HEK293T (cell line): Measurements from ENCODE around the gene LSM3.

Experiments used
- CTCF ChIA-PET: fragments of 350-600 bp; formaldehyde crosslinking; extraction: SDS; loops from one replicate; lab custom pipeline; 2021; ENCODE audit warnings: antibody characterized with exemption, inconsistent platforms; lab: Yijun Ruan, JAX
- POLR2A ChIA-PET: fragments of 350-600 bp; formaldehyde crosslinking; extraction: SDS; loops from one replicate; lab custom pipeline; 2020; ENCODE audit warnings: antibody characterized with exemption, inconsistent platforms; lab: Yijun Ruan, JAX
- DNase-seq: peaks from one replicate; pipeline ENCODE4 v3.0.0; 2012; ENCODE audit warnings: mixed read lengths; ENCODE audit errors: extremely low spot score
- ARNT ChIP-seq: fragments of 450-650 bp; IDR thresholded peaks from 2 replicates; pipeline ENCODE4 v1.6.1; 2017; ENCODE audit warnings: mild to moderate bottlenecking
- BHLHE40 ChIP-seq: fragments of 450-650 bp; IDR thresholded peaks from 2 replicates; pipeline ENCODE4 v1.6.1; 2016; ENCODE audit warnings: mild to moderate bottlenecking, moderate library complexity, borderline replicate concordance
- CTBP1 ChIP-seq: fragments of 450-650 bp; IDR thresholded peaks from 2 replicates; pipeline ENCODE4 v1.6.1; 2016; ENCODE audit warnings: borderline replicate concordance
- ELF4 ChIP-seq: fragments of 450-650 bp; IDR thresholded peaks from 2 replicates; pipeline ENCODE4 v1.6.1; 2017; ENCODE audit warnings: antibody characterized with exemption
- FOXA1 ChIP-seq: fragments of 450-650 bp; IDR thresholded peaks from 2 replicates; pipeline ENCODE4 v1.6.1; 2016; ENCODE audit warnings: mild to moderate bottlenecking
- FOXK2 ChIP-seq: fragments of 450-650 bp; IDR thresholded peaks from 2 replicates; pipeline ENCODE4 v1.6.1; 2016; ENCODE audit warnings: mild to moderate bottlenecking
- FOXM1 ChIP-seq: fragments of 450-650 bp; IDR thresholded peaks from 2 replicates; pipeline ENCODE4 v1.6.1; 2017; ENCODE audit warnings: mild to moderate bottlenecking, borderline replicate concordance
- HDGF ChIP-seq: fragments of 450-650 bp; IDR thresholded peaks from 2 replicates; pipeline ENCODE4 v1.6.1; 2017; ENCODE audit warnings: antibody characterized with exemption, borderline replicate concordance
- L3MBTL2 ChIP-seq: fragments of 450-650 bp; conservative IDR thresholded peaks from 2 replicates; pipeline ENCODE4 v1.6.1; 2016; ENCODE audit warnings: mild to moderate bottlenecking
- LEF1 ChIP-seq: fragments of 450-650 bp; IDR thresholded peaks from 2 replicates; pipeline ENCODE4 v1.6.1; 2017; ENCODE audit warnings: mild to moderate bottlenecking, borderline replicate concordance
- NFRKB ChIP-seq: fragments of 450-650 bp; IDR thresholded peaks from 2 replicates; pipeline ENCODE4 v1.6.1; 2016; ENCODE audit warnings: mild to moderate bottlenecking, moderate library complexity
- PKNOX1 ChIP-seq: fragments of 450-650 bp; IDR thresholded peaks from 2 replicates; pipeline ENCODE4 v1.6.1; 2016
- SP1 ChIP-seq: fragments of 450-650 bp; IDR thresholded peaks from 2 replicates; pipeline ENCODE4 v1.6.1; 2017
- SUZ12 ChIP-seq: fragments of 450-650 bp; IDR thresholded peaks from 2 replicates; pipeline ENCODE4 v1.6.1; 2016; ENCODE audit warnings: mild to moderate bottlenecking
- TARDBP ChIP-seq: fragments of 450-650 bp; IDR thresholded peaks from 2 replicates; pipeline ENCODE4 v1.6.1; 2016
- ZNF384 ChIP-seq: fragments of 450-650 bp; IDR thresholded peaks from 2 replicates; pipeline ENCODE4 v1.6.1; 2016

Gene LSM3

GRCh38 chr3:14135581-14135980 is 43.0 kb upstream of the LSM3 start:
- TF ChIP-seq ZNF384 (no peak), PKNOX1 (no peak), L3MBTL2 (no peak)
- ChIA-PET CTCF (no interaction called here), POLR2A (no interaction called here)
- no peak for DNase-seq

GRCh38 chr3:14137004-14137403 is 41.6 kb upstream of the LSM3 start:
- ChIA-PET CTCF (no interaction called here), POLR2A (interaction anchor here (1.0 kb wide), 1 partner anchor 12 kb away, joined by 4 read pairs; the partner anchor contains the start of genes CHCHD4 and TMEM43)
- TF ChIP-seq FOXM1 (no peak), LEF1 (no peak), SUZ12 (no peak), ELF4 (no peak), SP1 (no peak), HDGF (no peak), L3MBTL2 (no peak), BHLHE40 (no peak), TARDBP (no peak), CTBP1 (no peak), NFRKB (no peak), ZNF384 (no peak), PKNOX1 (no peak), ARNT (no peak), FOXA1 (no peak), FOXK2 (no peak)
- no peak for DNase-seq

GRCh38 chr3:14137445-14137844 is 41.2 kb upstream of the LSM3 start:
- CTCF ChIA-PET = no interaction called here

GRCh38 chr3:14138109-14138877 is 40.3 kb upstream of the LSM3 start:
- CTCF ChIA-PET = no interaction called here
- no peak for TF ChIP-seq BHLHE40
- POLR2A ChIA-PET = interaction anchor here (1.0 kb wide), 1 partner anchor 13 kb away, joined by 4 read pairs; the partner anchor contains the start of genes CHCHD4 and TMEM43
- no peak for DNase-seq

More at GRCh38 chr3:14137445-14137844, 41.2 kb upstream of the LSM3 start:
- no peak for DNase-seq
- TF ChIP-seq FOXK2 = no peak
- POLR2A ChIA-PET = interaction anchor here (1.0 kb wide), 1 partner anchor 12 kb away, joined by 4 read pairs; the partner anchor contains the start of genes CHCHD4 and TMEM43

GRCh38 chr3:14138878-14139655 is 39.5 kb upstream of the LSM3 start:
- no peak for TF ChIP-seq CTBP1
- DNase-seq = no peak
- POLR2A ChIA-PET = no interaction called here
- CTCF ChIA-PET = no interaction called here

- CTCF ChIA-PET = no interaction called here
- DNase-seq = no peak
- no peak for TF ChIP-seq HDGF
- TF ChIP-seq FOXA1 = no peak
- no peak for TF ChIP-seq SP1
- TF ChIP-seq CTBP1 = no peak
- no peak for TF ChIP-seq L3MBTL2
- no peak for TF ChIP-seq LEF1
- TF ChIP-seq ARNT = no peak
- no peak for TF ChIP-seq PKNOX1
- no peak for TF ChIP-seq NFRKB
- no peak for TF ChIP-seq FOXK2
- TF ChIP-seq TARDBP = no peak
- no peak for TF ChIP-seq ZNF384
- TF ChIP-seq SUZ12 = no peak
- TF ChIP-seq ELF4 = no peak
- no peak for TF ChIP-seq FOXM1
- TF ChIP-seq BHLHE40 = no peak
- POLR2A ChIA-PET = no interaction called here
These were observed 38.8 kb upstream of the LSM3 start for GRCh38 chr3:14139771-14140170.

GRCh38 chr3:14140668-14141067 is 37.9 kb upstream of the LSM3 start:
- CTCF ChIA-PET = no interaction called here
- POLR2A ChIA-PET = no interaction called here
- TF ChIP-seq TARDBP (no peak), BHLHE40 (no peak), ZNF384 (no peak), L3MBTL2 (no peak)
- DNase-seq = no peak
